Kidney (tissue), 14 donors: ENCODE data around the gene ACAP3. TPM values are rescaled to one million over a fixed set of nuclear protein-coding genes. Genes with fewer than 3 reads are reported as not detected.

Source experiments
- DNase-seq, 5 donors: peaks; one replicate each; pipeline ENCODE4 v3.0.0-alpha.2; 2013 to 2020
- FAIRE-seq: peaks from 2 replicates; lab custom pipeline; 2012; peaks lifted over from hg19 to GRCh38; lab: Jason Lieb, UNC
- H3K27ac ChIP-seq, 2 donors: one replicate each; pipeline ENCODE4 v1.7.0; 2013; ENCODE audit warnings: low read depth in 2 of 2, low read length in 2 of 2, inconsistent platforms in 1 of 2
- H3K27me3 ChIP-seq: one replicate; pipeline ENCODE4 v1.7.1; 2013; ENCODE audit warnings: low read length, inconsistent platforms; ENCODE audit not compliant: control insufficient read depth, insufficient read depth
- H3K36me3 ChIP-seq, 3 donors: one replicate each; pipeline versions ENCODE4 v1.7.0 to v1.7.1; 2013; ENCODE audit warnings: low read length in 3 of 3, control low read depth in 1 of 3, inconsistent platforms in 1 of 3; ENCODE audit not compliant: insufficient read depth in 3 of 3, control insufficient read depth in 2 of 3
- H3K4me1 ChIP-seq, 3 donors: one replicate each; pipeline versions ENCODE4 v1.7.0 to v1.7.1; 2013; ENCODE audit warnings: low read length in 3 of 3, inconsistent platforms in 1 of 3, low read depth in 1 of 3; ENCODE audit not compliant: control insufficient read depth in 2 of 3, insufficient read depth in 2 of 3
- H3K4me3 ChIP-seq, 3 donors: one replicate each; pipeline versions ENCODE4 v1.7.0 to v1.8.1; 2013; ENCODE audit warnings: low read length in 3 of 3, control low read depth in 1 of 3, inconsistent platforms in 1 of 3
- H3K9ac ChIP-seq, 3 donors: one replicate each; pipeline versions ENCODE4 v1.7.0 to v1.7.1; 2013; ENCODE audit warnings: low read length in 3 of 3, control low read depth in 1 of 3, inconsistent platforms in 1 of 3
- H3K9me3 ChIP-seq, 3 donors: one replicate each; pipeline versions ENCODE4 v1.7.0 to v1.7.1; 2013; ENCODE audit warnings: low read length in 3 of 3, control low read depth in 1 of 3, inconsistent platforms in 1 of 3; ENCODE audit not compliant: control insufficient read depth in 2 of 3, insufficient read depth in 1 of 3
- intact Hi-C: fragments of 100-400 bp; cut with DNase I; formaldehyde crosslinking; loops from one replicate; pipeline ENCODE4 v1.11.1; 2022
- polyA plus RNA-seq: library from polyadenylated mRNA; stranded (reverse); fragments of 350-450 nt; fragmentation: Illumina TruSeq; extraction: RNeasy Lipid Tissue Mini Kit (QIAGEN cat#74804); gene quantifications from one replicate; pipeline ENCODE4 v1.2.3, GENCODE V29; 2014; ENCODE audit warnings: low read depth, low replicate concordance; ENCODE audit not compliant: insufficient read depth
- total RNA-seq: library from RNA; stranded (reverse); fragmentation: NEBNext Ultra II Directional; extraction: Animal tissue kit (Norgen Biotek cat#: 25700); gene quantifications from one replicate; pipeline ENCODE4 v1.2.1, GENCODE V29; 2021
- TF ChIP-seq, protein P1 (sequence below): IDR thresholded peaks from 3 replicates; pipeline ENCODE4 v1.5.1; 2012; ENCODE audit warnings: mild to moderate bottlenecking, moderate library complexity, borderline replicate concordance; ENCODE audit not compliant: insufficient read depth; ENCODE audit errors: extremely low read depth
- donor health status: control.
- donor health status: control.
- donor health status: control.
- donor health status: control.
- donor health status: control.
- donor health status: DM: yes; HTN: yes; CAD: no.
- donor health status: Normal renal cell carcinoma (clear cell type).

The ACAP3 gene
- total and polyA plus RNA-seq, 2 donors from 2014 or later, result 15.9 to 39.5 TPM

DNA sequence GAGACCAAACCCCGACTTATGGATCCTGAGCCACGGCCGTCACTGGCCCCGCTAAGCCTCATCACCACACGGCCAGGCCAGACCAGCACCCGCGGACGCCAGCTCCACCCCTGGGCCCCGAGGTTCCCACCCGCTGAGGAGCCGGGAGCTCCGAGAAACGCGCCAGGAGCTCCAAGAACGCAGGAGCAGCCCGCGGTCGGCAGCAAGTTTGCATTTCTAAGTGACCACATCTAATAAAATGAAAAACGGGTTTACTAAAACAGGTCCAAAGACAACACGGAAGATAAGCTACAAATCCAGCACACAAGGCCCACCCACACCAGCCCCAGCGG lies 53.1 kb downstream of the ACAP3 start:
- TF ChIP-seq, protein P1, sequence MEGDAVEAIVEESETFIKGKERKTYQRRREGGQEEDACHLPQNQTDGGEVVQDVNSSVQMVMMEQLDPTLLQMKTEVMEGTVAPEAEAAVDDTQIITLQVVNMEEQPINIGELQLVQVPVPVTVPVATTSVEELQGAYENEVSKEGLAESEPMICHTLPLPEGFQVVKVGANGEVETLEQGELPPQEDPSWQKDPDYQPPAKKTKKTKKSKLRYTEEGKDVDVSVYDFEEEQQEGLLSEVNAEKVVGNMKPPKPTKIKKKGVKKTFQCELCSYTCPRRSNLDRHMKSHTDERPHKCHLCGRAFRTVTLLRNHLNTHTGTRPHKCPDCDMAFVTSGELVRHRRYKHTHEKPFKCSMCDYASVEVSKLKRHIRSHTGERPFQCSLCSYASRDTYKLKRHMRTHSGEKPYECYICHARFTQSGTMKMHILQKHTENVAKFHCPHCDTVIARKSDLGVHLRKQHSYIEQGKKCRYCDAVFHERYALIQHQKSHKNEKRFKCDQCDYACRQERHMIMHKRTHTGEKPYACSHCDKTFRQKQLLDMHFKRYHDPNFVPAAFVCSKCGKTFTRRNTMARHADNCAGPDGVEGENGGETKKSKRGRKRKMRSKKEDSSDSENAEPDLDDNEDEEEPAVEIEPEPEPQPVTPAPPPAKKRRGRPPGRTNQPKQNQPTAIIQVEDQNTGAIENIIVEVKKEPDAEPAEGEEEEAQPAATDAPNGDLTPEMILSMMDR, result no peak
- H3K36me3 ChIP-seq, result peaks cover 3 to 9% (median 6%) of the 10 kb centered on the region in 3 donors

DNA sequence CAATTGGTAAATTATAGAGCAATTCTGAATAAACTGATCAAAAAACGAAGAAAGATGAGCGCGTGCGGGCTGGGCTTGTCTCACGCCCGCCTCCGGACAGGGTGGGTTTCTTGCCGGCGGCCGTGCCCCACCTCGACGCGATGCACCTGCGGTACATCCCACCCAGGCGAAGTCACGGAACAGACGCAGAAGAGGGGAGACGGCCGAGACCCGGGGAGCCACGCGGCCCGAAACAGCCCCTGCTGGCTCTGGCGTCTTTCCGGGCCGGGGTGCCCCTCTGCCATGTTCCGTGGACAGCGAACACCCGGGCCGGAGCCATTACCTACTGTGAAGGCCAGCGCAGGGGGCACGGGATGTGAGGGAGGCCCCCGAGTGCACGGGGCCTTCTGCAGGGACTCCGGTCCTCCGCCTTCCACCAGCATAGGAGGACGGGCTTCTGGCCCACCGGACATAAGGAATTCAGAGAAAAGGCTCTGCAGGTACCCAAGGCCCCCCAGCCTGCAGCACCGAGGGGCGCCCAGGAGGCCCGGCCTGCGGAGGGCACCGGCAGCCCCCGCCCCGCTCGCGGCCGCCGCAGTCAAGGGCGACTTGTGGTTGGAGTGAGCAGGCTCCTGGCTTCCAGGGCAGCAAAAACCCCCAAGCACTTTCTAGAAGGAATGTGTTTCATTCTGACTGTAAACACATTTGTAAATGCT lies 53.6 kb downstream of the ACAP3 start:
- Histone ChIP-seq H3K4me3 (no peak overlapping the region), H3K4me1 (peaks cover 0 to 4% (median 0%) of the 10 kb centered on the region in 3 donors), H3K27ac (no peak overlapping the region), H3K27me3 (no peaks in the 10 kb centered on the region), H3K9ac (no peak overlapping the region), H3K36me3 (peaks cover 2 to 8% (median 4%) of the 10 kb centered on the region in 3 donors), H3K9me3 (no peaks in the 10 kb centered on the region)
- intact Hi-C loops, result no loop called here
- DNase-seq, result peak in 1 of 5 donors; percentile 79
- TF ChIP-seq, protein P1, result no peak
- no peak for FAIRE-seq

More for the DNA sequence above, 53.1 kb downstream of the ACAP3 start:
- intact Hi-C loops, result no loop called here
- no peak for FAIRE-seq
- H3K9me3 ChIP-seq, result no peaks in the 10 kb centered on the region
- no peaks in the 10 kb centered on the region for H3K27me3 ChIP-seq
- H3K9ac ChIP-seq, result no peak overlapping the region
- no peak overlapping the region for H3K27ac ChIP-seq
- no peak overlapping the region for H3K4me3 ChIP-seq
- H3K4me1 ChIP-seq, result peaks cover 0 to 4% (median 0%) of the 10 kb centered on the region in 3 donors
- DNase-seq, result peak in 1 of 5 donors; percentile 61

GRCh38 chr1:1253314-1253713 lies 54.4 kb downstream of the ACAP3 start:
- intact Hi-C loops, result no loop called here
- Histone ChIP-seq H3K36me3 (peaks cover 0 to 5% (median 0%) of the 10 kb centered on the region in 3 donors), H3K27ac (no peak overlapping the region), H3K9ac (no peak overlapping the region), H3K4me3 (no peak overlapping the region), H3K27me3 (no peaks in the 10 kb centered on the region), H3K9me3 (no peaks in the 10 kb centered on the region), H3K4me1 (no peaks in the 10 kb centered on the region)
- FAIRE-seq (no peak), DNase-seq (no peak)
- TF ChIP-seq, protein P1, result no peak
